Liver (tissue), 9 donors: ENCODE results near the gene APOC1. TPM values are rescaled to one million over a fixed set of nuclear protein-coding genes. Genes with fewer than 3 reads are reported as not detected.

Source experiments
- DNase-seq: peaks from one replicate; pipeline ENCODE4 v3.0.0-alpha.2; 2017; ENCODE audit warnings: low spot score
- H3K27ac ChIP-seq, 2 donors: one replicate each; pipeline ENCODE4 v1.7.0; 2013; ENCODE audit warnings: inconsistent platforms in 2 of 2, low read length in 2 of 2, control low read depth in 1 of 2, low read depth in 1 of 2, mild to moderate bottlenecking in 1 of 2
- H3K27me3 ChIP-seq, 4 donors: one replicate each; pipeline versions ENCODE4 v1.6.1 to v1.7.0; 2013; ENCODE audit warnings: low read length in 3 of 4, inconsistent platforms in 1 of 4, mild to moderate bottlenecking in 1 of 4, moderate library complexity in 1 of 4; ENCODE audit not compliant: control insufficient read depth in 4 of 4, insufficient read depth in 4 of 4
- H3K36me3 ChIP-seq, 4 donors: one replicate each; pipeline versions ENCODE4 v1.6.1 to v1.7.0; 2013; ENCODE audit warnings: low read length in 3 of 4, mild to moderate bottlenecking in 3 of 4, low read depth in 1 of 4, moderate library complexity in 1 of 4; ENCODE audit not compliant: control insufficient read depth in 4 of 4, insufficient read depth in 3 of 4
- H3K4me1 ChIP-seq, 4 donors: one replicate each; pipeline versions ENCODE4 v1.6.1 to v1.7.0; 2013; ENCODE audit warnings: low read length in 3 of 4, mild to moderate bottlenecking in 3 of 4, moderate library complexity in 1 of 4; ENCODE audit not compliant: control insufficient read depth in 4 of 4, insufficient read depth in 4 of 4
- H3K4me3 ChIP-seq, 3 donors: one replicate each; pipeline versions ENCODE4 v1.6.1 to v1.7.0; 2013; ENCODE audit warnings: low read length in 3 of 3, control low read depth in 1 of 3, low read depth in 1 of 3, mild to moderate bottlenecking in 1 of 3
- H3K9ac ChIP-seq, 2 donors: one replicate each; pipeline ENCODE4 v1.7.0; 2013; ENCODE audit warnings: low read length in 2 of 2, mild to moderate bottlenecking in 2 of 2, moderate library complexity in 2 of 2, control low read depth in 1 of 2, low read depth in 1 of 2
- H3K9me3 ChIP-seq, 4 donors: one replicate each; pipeline versions ENCODE4 v1.6.1 to v1.7.0; 2013; ENCODE audit warnings: low read length in 3 of 4; ENCODE audit not compliant: control insufficient read depth in 4 of 4
- ATF3 ChIP-seq: IDR thresholded peaks from 2 replicates; pipeline ENCODE4 v1.6.1; 2016; ENCODE audit warnings: antibody characterized with exemption
- CTCF ChIP-seq: fragments of 150-350 bp; IDR thresholded peaks from 2 replicates; pipeline ENCODE4 v1.5.1; 2017; ENCODE audit warnings: improper control_type of control experiment, low read depth, low read length; ENCODE audit not compliant: missing input control
- FOXA1 ChIP-seq: IDR thresholded peaks from 2 replicates; pipeline ENCODE4 v1.6.1; 2016; ENCODE audit warnings: antibody characterized with exemption
- FOXA2 ChIP-seq: IDR thresholded peaks from 2 replicates; pipeline ENCODE4 v1.6.1; 2016; ENCODE audit warnings: antibody characterized with exemption
- GABPA ChIP-seq, 2 donors: IDR thresholded peaks in 1 of 2; conservative IDR thresholded peaks in 1 of 2; 2 replicates each; pipeline ENCODE4 v1.6.1; 2016; ENCODE audit warnings: antibody characterized with exemption in 2 of 2, mild to moderate bottlenecking in 1 of 2, moderate library complexity in 1 of 2
- HNF4A ChIP-seq, 2 donors: conservative IDR thresholded peaks; 2 replicates each; pipeline ENCODE4 v1.6.1; 2016; ENCODE audit warnings: antibody characterized with exemption in 2 of 2, mild to moderate bottlenecking in 2 of 2
- JUND ChIP-seq, 2 donors: IDR thresholded peaks; 2 replicates each; pipeline ENCODE4 v1.6.1; 2016; ENCODE audit warnings: antibody characterized with exemption in 2 of 2
- NR2F2 ChIP-seq: IDR thresholded peaks from 2 replicates; pipeline ENCODE4 v1.6.1; 2016; ENCODE audit warnings: antibody characterized with exemption
- RAD21 ChIP-seq, 2 donors: IDR thresholded peaks; 2 replicates each; pipeline ENCODE4 v1.6.1; 2016; ENCODE audit warnings: antibody characterized with exemption in 2 of 2, mild to moderate bottlenecking in 2 of 2
- REST ChIP-seq: IDR thresholded peaks from 2 replicates; pipeline ENCODE4 v1.6.1; 2016; ENCODE audit warnings: antibody characterized with exemption, mild to moderate bottlenecking
- RXRA ChIP-seq, 2 donors: IDR thresholded peaks; 2 replicates each; pipeline ENCODE4 v1.6.1; 2017 to 2018; ENCODE audit warnings: antibody characterized with exemption in 2 of 2, mild to moderate bottlenecking in 1 of 2
- SP1 ChIP-seq: IDR thresholded peaks from 2 replicates; pipeline ENCODE4 v1.6.1; 2018; ENCODE audit warnings: antibody characterized with exemption, mild to moderate bottlenecking
- TAF1 ChIP-seq: conservative IDR thresholded peaks from 2 replicates; pipeline ENCODE4 v1.6.1; 2016; ENCODE audit warnings: antibody characterized with exemption, mild to moderate bottlenecking
- YY1 ChIP-seq: IDR thresholded peaks from 2 replicates; pipeline ENCODE4 v1.6.1; 2016; ENCODE audit warnings: antibody characterized with exemption, mild to moderate bottlenecking
- ZBTB33 ChIP-seq: IDR thresholded peaks from 2 replicates; pipeline ENCODE4 v1.6.1; 2016; ENCODE audit warnings: antibody characterized with exemption
- WGBS: extraction: QIAGEN DNeasy Blood & Tissue Kit; methylation state at CpG from one replicate; pipeline ENCODE4 v1.1.7; 2013; 5-methylcytosine and 5-hydroxymethylcytosine counted together
- polyA plus RNA-seq, 2 donors: library from polyadenylated mRNA; stranded (reverse) in 1 of 2; unstranded in 1 of 2; fragments of 200-250 nt in 1 of 2; fragments of >200 nt in 1 of 2; fragmentation: Nextera tagmentation in 1 of 2; extraction: Ambion mirVana in 1 of 2; gene quantifications; one replicate each; pipeline versions ENCODE4 v1.2.1 to v1.2.3, GENCODE V29; 2013 to 2015
- total RNA-seq, 2 donors: library from RNA; depleted of rRNA; stranded (reverse); fragments of >200 nt; gene quantifications; one replicate each; pipeline ENCODE4 v1.2.3, GENCODE V29; 2014
- donor health status: healthy.
- donor health status: healthy.
- donor health status: healthy.
- donor health status: healthy.
- donor health status: healthy.

The APOC1 gene
- total and polyA plus RNA-seq, 4 donors, result 612 to 10,095 (median 2,966) TPM

DNA sequence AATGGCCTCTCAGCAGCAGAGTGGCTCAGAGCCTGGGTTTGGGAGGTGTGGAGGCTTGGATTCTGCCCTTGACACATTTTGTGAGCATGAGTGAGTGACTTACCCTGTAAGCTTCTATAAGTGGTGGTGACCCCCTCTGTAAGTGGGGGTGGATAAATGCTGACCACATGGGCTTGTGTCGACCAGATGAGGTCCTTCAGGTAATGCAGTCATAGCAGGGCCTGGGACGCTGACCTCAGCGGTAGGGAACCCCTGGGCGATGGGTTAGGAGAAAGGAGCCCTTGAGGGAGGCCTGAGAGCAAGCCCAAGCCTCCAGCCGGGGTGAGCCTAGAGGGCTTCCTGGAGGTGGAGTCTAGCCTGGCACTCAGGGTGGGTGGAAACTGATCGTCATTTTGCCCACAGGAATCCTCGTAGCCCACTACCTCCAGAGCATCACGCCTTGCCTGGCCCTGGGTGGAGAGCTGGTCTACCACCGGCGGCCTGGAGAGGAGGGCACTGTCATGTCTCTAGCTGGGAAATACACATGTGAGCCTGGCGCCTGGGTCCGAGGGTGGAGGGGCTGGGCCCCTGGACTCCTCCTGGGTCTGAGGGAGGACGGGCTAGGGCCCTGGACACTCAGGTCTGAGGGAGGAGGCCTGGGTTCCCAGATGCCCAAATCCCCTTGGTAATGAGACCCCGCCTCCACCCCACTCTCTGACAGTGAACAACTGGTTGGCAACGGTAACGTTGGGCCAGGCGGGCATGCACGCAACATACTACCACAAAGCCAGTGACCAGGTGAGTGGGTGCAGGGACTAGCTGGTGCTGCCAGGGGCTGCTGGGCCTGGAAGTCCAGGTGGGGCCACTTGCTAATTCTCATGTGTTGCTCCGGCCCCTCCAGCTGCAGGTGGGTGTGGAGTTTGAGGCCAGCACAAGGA, 13.8 kb upstream of the APOC1 start (continued):
- TF ChIP-seq ZBTB33 (no peak), JUND (IDR thresholded peaks at IDR 0.05) (no peak)

- Histone ChIP-seq H3K27ac (no peak overlapping the region), H3K27me3 (no peaks in the 10 kb centered on the region), H3K4me3 (no peak overlapping the region), H3K36me3 (peaks cover 0 to 26% (median 5%) of the 10 kb centered on the region in 4 donors), H3K4me1 (peaks cover 13 to 53% (median 38%) of the 10 kb centered on the region in 4 donors), H3K9me3 (no peaks in the 10 kb centered on the region), H3K9ac (no peak overlapping the region)
- WGBS, result 64% methylated on average over 15 of the region's 15 CpGs
- no peak for DNase-seq
- no peak for TF ChIP-seq TAF1
- no peak for TF ChIP-seq GABPA (IDR thresholded peaks at IDR 0.05 in 1 of 2, conservative IDR thresholded peaks at IDR 0.05 in 1 of 2)
- no peak for TF ChIP-seq REST
Measured at GRCh38 chr19:44903216-44903601, 11.2 kb upstream of the APOC1 start.

GRCh38 chr19:44903602-44904425, 10.6 kb upstream of the APOC1 start:
- Histone ChIP-seq H3K36me3 (peaks cover 0 to 26% (median 4%) of the 10 kb centered on the region in 4 donors), H3K27me3 (no peaks in the 10 kb centered on the region), H3K27ac (peak overlapping the region; percentile 78 to 88), H3K9ac (peak overlapping the region in 1 of 2 donors; percentile 2), H3K4me1 (peaks cover 13 to 59% (median 40%) of the 10 kb centered on the region in 4 donors), H3K4me3 (peak overlapping the region in 2 of 3 donors; percentile 25 to 32), H3K9me3 (no peaks in the 10 kb centered on the region)
- DNase-seq, result peak; percentile 90
- 8% methylated on average over 24 of the region's 24 CpGs for WGBS
- TF ChIP-seq HNF4A (conservative IDR thresholded peaks at IDR 0.05), result peak; percentile 90 to 95
- peak; percentile 98 for TF ChIP-seq CTCF
- peak; percentile 41 for TF ChIP-seq REST
- TF ChIP-seq YY1, result peak; percentile 14
- TF ChIP-seq SP1, result peak; percentile 98
- no peak for TF ChIP-seq GABPA (IDR thresholded peaks at IDR 0.05 in 1 of 2, conservative IDR thresholded peaks at IDR 0.05 in 1 of 2)
- peak; percentile 92 to 97 for TF ChIP-seq RXRA (IDR thresholded peaks at IDR 0.05)
- TF ChIP-seq FOXA2, result no peak
- TF ChIP-seq ATF3, result no peak
- TF ChIP-seq NR2F2, result peak; percentile 77
- peak; percentile 91 to 92 for TF ChIP-seq RAD21 (IDR thresholded peaks at IDR 0.05)
- no peak for TF ChIP-seq FOXA1
- no peak for TF ChIP-seq TAF1
